ENCODE results near the gene SORCS2.

Gene SORCS2

GRCh38 chr4:7157666-7158065 is 34.7 kb upstream of the SORCS2 start:
- in situ Hi-C loops (cut with HindIII; ENCODE audit: low pct_ligation_motif_present, low sequenced_read_pairs): no loop called here
- H3K36me3 ChIP-seq (replicated peaks): no peaks in the 10 kb centered on the region
- no peak for TF ChIP-seq CTCF (IDR thresholded peaks at IDR 0.05; ENCODE audit: low read depth, low read length, missing control alignments)
- DNase-seq: no peak
- H3K4me3 ChIP-seq (ENCODE audit: low read depth, low read length): no peak overlapping the region
- no peak overlapping the region for H3K27ac ChIP-seq
- peaks cover 2% of the 10 kb centered on the region for H3K27me3 ChIP-seq (replicated peaks)

GRCh38 chr4:7158081-7158750 is 34.1 kb upstream of the SORCS2 start:
- no peak overlapping the region for H3K4me3 ChIP-seq (ENCODE audit: low read depth, low read length)
- DNase-seq: no peak
- in situ Hi-C loops (cut with HindIII; ENCODE audit: low pct_ligation_motif_present, low sequenced_read_pairs): no loop called here
- TF ChIP-seq CTCF (IDR thresholded peaks at IDR 0.05; ENCODE audit: low read depth, low read length, missing control alignments): no peak
- peaks cover 2% of the 10 kb centered on the region for H3K27me3 ChIP-seq (replicated peaks)
- H3K36me3 ChIP-seq (replicated peaks): no peaks in the 10 kb centered on the region
- H3K27ac ChIP-seq: no peak overlapping the region

- no peak for DNase-seq
- no peaks in the 10 kb centered on the region for H3K36me3 ChIP-seq (replicated peaks)
- TF ChIP-seq CTCF (IDR thresholded peaks at IDR 0.05; ENCODE audit: low read depth, low read length, missing control alignments): no peak
- in situ Hi-C loops (cut with HindIII; ENCODE audit: low pct_ligation_motif_present, low sequenced_read_pairs): no loop called here
- no peak overlapping the region for H3K4me3 ChIP-seq (ENCODE audit: low read depth, low read length)
- no peaks in the 10 kb centered on the region for H3K27me3 ChIP-seq (replicated peaks)
- H3K27ac ChIP-seq: no peak overlapping the region
These were observed 33.3 kb upstream of the SORCS2 start for GRCh38 chr4:7158991-7159390.

- Histone ChIP-seq H3K27ac (no peak overlapping the region), H3K4me3 (ENCODE audit: low read depth, low read length) (no peak overlapping the region), H3K36me3 (replicated peaks) (no peaks in the 10 kb centered on the region), H3K27me3 (replicated peaks) (no peaks in the 10 kb centered on the region)
- DNase-seq: no peak
- no peak for TF ChIP-seq CTCF (IDR thresholded peaks at IDR 0.05; ENCODE audit: low read depth, low read length, missing control alignments)
- in situ Hi-C loops (cut with HindIII; ENCODE audit: low pct_ligation_motif_present, low sequenced_read_pairs): no loop called here
These were observed 32.4 kb upstream of the SORCS2 start for GRCh38 chr4:7159923-7160322.

- in situ Hi-C loops (cut with HindIII; ENCODE audit: low pct_ligation_motif_present, low sequenced_read_pairs): no loop called here
- no peaks in the 10 kb centered on the region for H3K27me3 ChIP-seq (replicated peaks)
These were observed 31.9 kb upstream of the SORCS2 start for GRCh38 chr4:7160439-7160838.

More at GRCh38 chr4:7160439-7160838, 31.9 kb upstream of the SORCS2 start:
- no peaks in the 10 kb centered on the region for H3K36me3 ChIP-seq (replicated peaks)
- H3K4me3 ChIP-seq (ENCODE audit: low read depth, low read length): no peak overlapping the region
- no peak for DNase-seq
- TF ChIP-seq CTCF (IDR thresholded peaks at IDR 0.05; ENCODE audit: low read depth, low read length, missing control alignments): no peak
- no peak overlapping the region for H3K27ac ChIP-seq

All from brain microvascular endothelial cell (primary cell).